Upper lobe of left lung (tissue), 4 donors: ENCODE data around the gene ASTN1.

Experiments used
- CTCF ChIP-seq, 6 experiments: fragments of 450-650 bp in 4 of 6; fragments of 200-600 bp in 2 of 6; sonication (generic) in 2 of 6; IDR thresholded peaks; one replicate each; pipeline ENCODE4 v1.5.1; 2016 to 2019; ENCODE audit warnings: antibody characterized with exemption in 6 of 6
- EP300 ChIP-seq, 4 donors: sonication (generic); formaldehyde crosslinking; IDR thresholded peaks; one replicate each; pipeline ENCODE4 v1.5.1; 2017; ENCODE audit warnings: antibody characterized with exemption in 4 of 4, control low read depth in 2 of 4
- POLR2A ChIP-seq, 4 donors: fragments of 450-650 bp; IDR thresholded peaks; one replicate each; pipeline ENCODE4 v1.5.1; 2016 to 2017; ENCODE audit warnings: antibody characterized with exemption in 4 of 4, mild to moderate bottlenecking in 2 of 4
- POLR2AphosphoS5 ChIP-seq, 2 donors: sonication (generic); formaldehyde crosslinking; IDR thresholded peaks; one replicate each; pipeline ENCODE4 v1.5.1; 2017; ENCODE audit warnings: antibody characterized with exemption in 2 of 2

- TF ChIP-seq CTCF (IDR thresholded peaks at IDR 0.05): no peak
- no peak for TF ChIP-seq POLR2A (IDR thresholded peaks at IDR 0.05)
- TF ChIP-seq POLR2AphosphoS5 (IDR thresholded peaks at IDR 0.05): no peak
- no peak for TF ChIP-seq EP300 (IDR thresholded peaks at IDR 0.05)
Observed at GRCh38 chr1:176815621-176816020, 348.9 kb downstream of the ASTN1 start.
